HG03103 (cell line): ENCODE results near the gene TMEM204.
"Not testable (repeated sequence)": the region's sequence is repeated elsewhere in the genome, so short reads cannot be mapped to it uniquely, and the experiment has no call there.

ENCODE experiments used
- ATAC-seq: cut with Tn5 transposase; IDR thresholded peaks from one replicate; pipeline ENCODE4 v1.9.1; 2021; ENCODE audit warnings: low read depth; ENCODE audit not compliant: unreplicated experiment

The TMEM204 gene

DNA sequence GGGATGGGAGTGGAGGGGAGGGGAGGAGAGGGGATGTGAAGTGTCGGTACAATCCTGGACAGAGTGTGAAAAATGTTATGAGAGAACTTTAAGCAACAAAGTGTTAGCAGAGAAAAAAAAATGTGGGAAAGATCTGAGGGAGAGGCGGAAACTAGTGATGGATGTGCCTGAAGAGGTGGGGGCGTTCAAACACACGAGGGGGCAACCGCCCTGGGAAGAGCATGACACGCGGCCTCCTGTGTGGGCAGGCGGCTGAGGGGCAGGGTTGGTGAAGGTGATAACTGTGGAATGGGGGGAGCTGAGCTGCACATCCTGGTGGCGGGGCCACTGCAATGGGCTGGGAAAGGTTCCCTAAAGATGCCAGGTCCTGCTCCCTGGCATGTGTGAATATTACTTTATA, 48.3 kb downstream of the TMEM204 start:
- ATAC-seq = no peak

DNA sequence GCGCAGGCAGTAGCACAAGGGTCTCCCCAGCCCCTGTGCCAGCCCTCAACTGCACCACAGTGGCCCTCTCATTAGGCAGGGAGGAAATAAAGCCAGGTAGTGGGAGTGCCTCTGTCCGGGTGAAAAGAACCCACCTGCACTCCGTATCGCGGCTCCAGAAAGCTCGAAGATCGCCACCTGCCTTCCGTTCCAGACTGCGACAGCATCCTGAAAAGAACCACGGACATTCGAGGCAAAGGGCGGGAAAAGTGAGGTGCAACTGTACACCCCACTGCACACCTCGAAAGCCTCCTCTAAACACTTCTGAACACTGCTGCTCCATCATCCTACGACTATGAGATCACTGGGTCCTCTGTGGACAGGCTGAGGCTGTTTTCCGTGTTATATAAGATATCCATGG, 49.7 kb downstream of the TMEM204 start:
- ATAC-seq = no peak

DNA sequence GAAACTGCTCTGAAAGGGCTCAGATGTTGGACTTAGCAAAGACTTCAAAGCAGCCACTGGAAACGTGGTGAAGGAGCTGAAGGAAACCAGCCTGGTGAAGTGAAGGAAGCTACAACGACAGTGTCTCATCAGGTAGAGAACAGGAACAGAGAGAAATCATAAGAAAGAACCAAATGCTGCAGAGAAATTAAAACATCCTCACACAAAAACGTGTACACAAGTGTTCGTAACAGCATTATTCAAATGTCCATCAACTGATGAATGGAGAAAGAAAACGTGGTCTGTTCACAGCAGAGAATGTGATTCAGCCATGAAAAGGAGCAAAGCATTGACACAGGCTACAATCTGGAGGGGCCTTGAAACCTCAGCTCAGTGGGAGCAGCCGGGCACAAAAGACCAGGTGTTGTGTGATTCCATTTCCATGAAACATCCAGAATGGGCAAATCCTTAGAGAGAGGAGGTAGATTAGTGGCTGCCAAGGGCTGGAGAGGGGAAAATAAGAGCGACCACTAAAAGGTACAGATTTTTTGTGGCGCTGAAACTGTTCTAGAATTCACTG, 51.5 kb downstream of the TMEM204 start:
- ATAC-seq = no peak

DNA sequence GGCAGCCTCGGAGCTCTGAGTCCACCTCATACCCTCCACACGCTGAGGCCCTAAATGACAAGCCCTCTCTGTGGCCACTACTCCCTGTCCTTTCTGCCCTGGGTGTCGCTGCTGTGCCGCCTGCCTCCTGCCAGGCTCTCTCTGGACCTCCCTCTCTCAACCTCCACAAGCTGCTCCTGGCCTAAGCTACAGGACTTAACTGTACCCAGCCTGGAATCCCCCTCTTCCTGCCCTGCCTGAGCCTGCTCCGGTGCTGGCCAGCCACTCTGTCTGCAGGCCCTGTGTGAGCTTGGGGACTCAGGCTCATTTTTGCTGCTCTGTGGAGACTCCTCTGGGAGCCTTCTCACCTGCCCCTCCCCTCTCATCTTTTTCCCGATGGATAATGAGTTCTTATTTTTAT, 56.9 kb downstream of the TMEM204 start:
- no peak for ATAC-seq

DNA sequence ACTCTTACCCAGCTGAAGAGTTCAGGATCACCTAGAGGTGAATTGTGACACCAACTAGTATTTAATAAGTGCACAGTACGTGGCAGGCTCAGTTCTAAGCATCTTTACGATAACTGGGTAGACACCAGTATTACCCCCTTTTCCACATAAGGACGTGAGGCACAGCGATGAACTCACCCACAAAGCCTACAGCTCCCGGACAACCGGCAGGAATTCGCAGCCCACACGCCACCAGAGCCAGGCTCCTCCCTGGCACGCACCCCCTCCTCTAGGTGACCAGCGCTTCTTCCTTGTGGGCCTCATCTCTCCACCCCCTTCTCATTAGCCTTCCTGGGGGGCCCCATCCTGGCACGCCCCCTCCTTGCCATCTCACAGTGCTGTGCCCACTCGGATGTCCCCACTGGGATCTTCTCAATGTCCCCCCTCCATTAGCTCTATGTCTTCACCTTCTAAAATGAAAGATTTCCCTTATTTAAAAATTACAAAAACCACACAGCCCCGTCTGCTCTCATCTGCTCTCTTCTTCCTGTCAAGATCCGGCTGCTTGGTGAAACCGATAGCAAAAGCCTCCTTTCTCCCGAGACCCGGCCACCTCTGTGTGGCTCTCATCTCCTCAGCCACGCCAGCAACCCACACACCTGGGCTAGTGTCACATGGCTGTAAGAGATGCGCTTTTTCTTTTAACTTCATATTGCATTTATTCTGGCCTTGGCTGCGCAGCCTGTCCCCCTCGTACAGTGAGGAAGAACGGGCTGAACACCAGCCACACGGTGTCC, 57.7 kb downstream of the TMEM204 start:
- no peak for ATAC-seq

DNA sequence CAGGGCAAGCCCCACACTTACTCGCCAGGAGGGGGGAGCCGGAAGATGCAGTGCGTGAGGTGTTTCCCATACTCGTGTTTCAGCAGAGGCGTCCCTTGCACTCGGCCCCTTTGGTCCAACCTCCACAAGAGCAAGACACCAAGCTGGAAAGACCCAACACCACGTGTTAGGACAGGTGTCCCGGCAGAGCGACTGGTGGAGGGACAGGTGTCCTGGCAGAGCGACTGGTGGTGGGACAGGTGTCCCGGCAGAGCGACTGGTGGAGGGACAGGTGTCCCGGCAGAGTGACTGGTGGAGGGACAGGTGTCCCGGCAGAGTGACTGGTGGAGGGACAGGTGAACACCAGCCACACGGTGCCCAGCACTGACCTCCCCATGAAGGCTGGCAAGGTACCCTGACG, 59.0 kb downstream of the TMEM204 start:
- no peak for ATAC-seq

DNA sequence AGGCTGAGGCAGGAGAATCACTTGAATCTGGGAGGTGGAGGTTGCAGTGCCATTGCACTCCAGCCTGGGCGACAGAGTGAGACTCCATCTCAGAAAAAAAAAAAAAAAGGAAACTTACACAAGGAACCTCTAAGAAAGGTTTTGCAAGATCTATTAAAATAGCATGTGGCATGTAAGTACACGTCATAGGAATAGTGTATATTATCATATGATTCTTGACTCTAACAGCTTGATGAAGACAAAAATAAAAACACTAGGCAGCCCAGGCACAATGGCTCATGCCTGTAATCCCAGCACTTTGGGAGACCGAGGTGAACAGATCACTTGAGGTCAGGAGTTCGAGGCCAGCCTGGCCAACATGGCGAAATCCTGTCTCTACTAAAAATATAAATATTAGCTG, 62.0 kb downstream of the TMEM204 start:
- ATAC-seq = not testable (repeated sequence)

DNA sequence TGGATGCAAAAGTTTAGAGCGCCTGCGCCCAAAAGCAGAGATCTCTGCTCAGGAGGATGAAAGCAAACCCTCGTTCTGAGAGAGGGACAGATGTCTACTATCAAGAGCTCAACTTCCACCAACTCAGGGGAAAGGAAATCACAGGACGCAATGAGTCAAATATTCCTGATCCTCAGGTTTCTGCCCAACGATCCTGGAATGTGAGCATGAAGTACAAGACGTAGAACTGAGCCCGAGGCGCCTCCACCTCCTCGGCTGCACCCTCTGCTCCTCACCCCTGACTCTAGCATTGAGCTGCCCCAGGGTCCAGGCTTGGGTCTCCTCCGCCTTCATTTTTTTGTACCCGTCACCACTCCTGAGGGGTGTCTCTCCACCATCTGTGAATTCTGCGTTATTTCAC, 63.0 kb downstream of the TMEM204 start:
- no peak for ATAC-seq

DNA sequence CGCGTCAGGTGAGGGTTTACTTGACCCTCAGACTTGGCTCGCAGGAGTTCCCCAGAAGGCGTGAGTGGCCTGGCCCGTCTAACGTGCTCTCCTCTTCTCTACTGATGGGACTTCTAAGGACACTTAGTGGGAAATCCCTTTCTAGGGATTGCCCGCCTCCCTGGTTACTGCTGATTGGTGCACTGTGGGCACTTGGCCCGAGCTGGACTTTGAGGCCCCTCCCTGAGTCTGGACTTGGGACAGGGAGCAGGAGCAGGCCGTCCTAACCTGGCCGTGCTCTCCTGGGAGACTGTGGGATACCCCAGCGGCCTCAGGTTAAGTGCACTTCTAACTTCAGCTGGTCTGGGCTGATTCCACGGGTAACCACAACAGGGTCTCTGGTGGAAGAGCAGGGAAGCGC, 63.7 kb downstream of the TMEM204 start:
- no peak for ATAC-seq

DNA sequence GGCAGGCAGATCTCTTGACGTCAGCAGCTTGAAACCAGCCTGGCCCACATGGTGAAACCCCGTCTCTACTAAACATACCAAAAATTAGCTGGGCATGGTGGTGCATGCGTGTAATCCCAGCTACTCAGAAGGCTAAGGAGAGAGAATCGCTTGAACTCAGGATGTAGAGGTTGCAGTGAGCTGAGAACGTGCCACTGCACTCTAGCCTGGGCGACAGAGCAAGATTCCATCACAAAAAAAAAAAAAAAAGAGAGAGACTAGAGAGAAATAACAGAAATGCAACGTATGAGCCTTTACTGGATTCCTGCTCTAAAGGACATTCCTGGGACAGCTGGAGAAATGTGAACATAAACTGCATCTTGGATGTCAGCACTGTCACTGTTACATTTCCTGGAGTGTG, 67.6 kb downstream of the TMEM204 start:
- no peak for ATAC-seq

DNA sequence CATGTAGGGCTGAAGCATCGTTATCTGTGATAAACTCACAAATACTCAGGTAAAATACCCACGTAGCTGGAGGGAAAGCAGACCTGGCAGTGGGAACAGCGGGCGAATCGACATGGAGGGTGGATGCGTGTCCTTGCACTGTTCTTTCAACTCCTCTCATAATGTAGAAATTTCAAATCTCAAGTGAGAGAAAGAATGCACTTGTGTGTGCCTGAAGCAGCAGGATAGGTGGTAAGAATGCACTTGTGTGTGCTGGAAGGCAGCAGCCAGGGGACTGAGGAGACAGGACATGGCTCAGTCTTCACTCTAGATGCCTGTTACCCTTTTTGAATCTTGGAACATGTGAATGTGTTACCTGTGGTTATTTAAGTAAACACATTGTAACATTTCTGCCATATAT, 68.0 kb downstream of the TMEM204 start:
- no peak for ATAC-seq

DNA sequence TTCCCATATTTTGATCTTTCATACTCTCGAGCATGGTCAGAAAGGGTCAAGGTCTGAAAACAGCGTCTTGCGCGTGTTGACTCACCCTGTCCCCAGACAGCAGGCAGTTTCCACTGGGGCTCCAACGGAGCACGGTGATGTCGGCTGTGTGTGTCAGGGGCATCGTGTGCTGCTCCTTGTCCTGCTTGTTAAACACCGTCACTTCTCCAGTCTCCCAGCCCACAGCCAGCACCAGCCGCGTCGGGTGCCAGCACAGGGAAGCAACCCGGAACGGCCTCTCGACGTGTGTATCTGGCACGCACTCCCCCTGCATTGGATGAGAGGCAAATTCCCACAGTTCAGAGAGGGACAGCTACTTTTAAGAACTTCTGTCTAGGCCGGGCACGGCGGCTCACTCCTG, 68.8 kb downstream of the TMEM204 start:
- no peak for ATAC-seq
